HG02870 (cell line): ENCODE results near the gene SLC4A11.
A peak's percentile ranks its signal among the peaks of the same experiment; 100 is the strongest.
"Not testable (repeated sequence)": the region's sequence is repeated elsewhere in the genome, so short reads cannot be mapped to it uniquely, and the experiment has no call there.

Experiments
- ATAC-seq: cut with Tn5 transposase; IDR thresholded peaks from one replicate; pipeline ENCODE4 v1.9.1; 2021; ENCODE audit warnings: mild to moderate bottlenecking, moderate library complexity; ENCODE audit not compliant: unreplicated experiment

Gene SLC4A11

GRCh38 chr20:3204124-3204794 is 34.7 kb downstream of the SLC4A11 start, which contains the start of gene DDRGK1:
TSS of gene DDRGK1 (minus strand) at chr20:3204682. CDS start at chr20:3204627, 55 bp downstream.
- peak; percentile 74 for ATAC-seq

GRCh38 chr20:3203315-3204123 is 35.5 kb downstream of the SLC4A11 start:
- ATAC-seq: peak; percentile 15

DNA sequence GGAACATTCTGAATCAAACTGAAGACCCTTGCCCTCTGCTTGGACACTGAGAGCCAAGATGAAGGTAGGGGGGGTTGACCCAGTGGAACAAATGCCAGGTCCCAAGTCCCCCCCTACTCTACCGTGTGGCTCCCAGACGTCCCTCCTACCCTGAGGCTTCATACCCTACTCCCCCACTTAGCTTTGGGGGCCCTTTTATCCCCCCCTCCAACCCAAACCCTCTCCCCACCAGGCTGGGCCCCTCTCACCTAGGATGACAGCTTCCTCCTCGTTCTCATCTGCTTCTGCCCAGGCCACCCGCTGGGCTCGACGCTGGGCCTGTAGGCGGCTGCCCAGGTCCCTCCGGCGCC is 36.0 kb downstream of the SLC4A11 start:
- no peak for ATAC-seq

- ATAC-seq: no peak
Observed at GRCh38 chr20:3199976-3200755, 38.8 kb downstream of the SLC4A11 start.

DNA sequence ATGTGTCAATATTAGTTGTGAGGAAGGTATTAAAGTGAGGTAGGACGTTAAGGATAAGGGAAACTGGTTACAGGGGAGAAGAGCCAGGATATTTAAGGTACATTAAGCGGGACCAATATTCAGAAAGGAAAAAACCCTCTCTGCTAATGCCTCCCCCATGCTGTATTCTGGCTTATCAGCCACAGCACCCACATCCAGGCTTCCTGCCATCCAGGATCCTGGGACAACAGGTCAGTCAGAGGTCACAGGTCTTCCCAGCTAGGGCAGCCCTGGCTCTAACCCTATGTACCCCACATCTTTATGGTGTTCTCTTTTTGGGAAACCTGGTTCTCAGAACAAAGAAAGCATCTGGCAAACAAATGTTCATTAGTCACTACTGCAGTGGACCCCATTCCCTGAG is 39.8 kb downstream of the SLC4A11 start:
- ATAC-seq: no peak

DNA sequence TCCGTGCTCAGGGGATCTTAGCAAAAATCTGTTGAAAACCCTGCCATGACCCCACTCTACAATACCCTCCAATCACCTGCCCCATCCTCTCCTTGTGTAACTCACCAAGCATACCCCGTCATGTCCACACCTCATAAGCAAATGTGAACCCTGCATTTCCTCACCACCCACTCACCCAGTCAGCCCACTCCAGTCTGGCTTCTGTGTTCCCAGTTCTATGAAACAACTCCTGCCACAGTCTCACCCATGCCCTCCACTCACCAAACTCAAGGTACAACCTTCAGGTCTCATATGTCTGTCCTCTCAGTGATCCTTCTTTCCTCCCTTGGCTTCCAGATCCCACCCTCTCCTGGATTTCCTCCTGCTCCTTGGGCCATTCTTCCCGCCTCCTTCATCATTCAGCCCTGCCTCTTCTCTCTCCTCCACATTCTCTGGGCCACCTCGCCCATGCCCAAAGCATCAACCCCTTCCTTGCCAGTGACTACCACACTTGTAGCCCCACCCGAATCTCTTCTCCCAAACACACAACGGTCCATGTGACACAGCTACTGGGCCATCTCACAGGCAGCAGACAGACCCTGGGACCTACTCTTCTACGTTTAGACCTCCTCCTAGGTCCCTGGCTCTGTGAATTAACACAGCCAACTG is 43.3 kb downstream of the SLC4A11 start:
- no peak for ATAC-seq

GRCh38 chr20:3194617-3195280 is 44.2 kb downstream of the SLC4A11 start:
- no peak for ATAC-seq

GRCh38 chr20:3193806-3194616 is 45.0 kb downstream of the SLC4A11 start:
- no peak for ATAC-seq

- no peak for ATAC-seq
Observed at GRCh38 chr20:3192226-3193015, 46.6 kb downstream of the SLC4A11 start.

DNA sequence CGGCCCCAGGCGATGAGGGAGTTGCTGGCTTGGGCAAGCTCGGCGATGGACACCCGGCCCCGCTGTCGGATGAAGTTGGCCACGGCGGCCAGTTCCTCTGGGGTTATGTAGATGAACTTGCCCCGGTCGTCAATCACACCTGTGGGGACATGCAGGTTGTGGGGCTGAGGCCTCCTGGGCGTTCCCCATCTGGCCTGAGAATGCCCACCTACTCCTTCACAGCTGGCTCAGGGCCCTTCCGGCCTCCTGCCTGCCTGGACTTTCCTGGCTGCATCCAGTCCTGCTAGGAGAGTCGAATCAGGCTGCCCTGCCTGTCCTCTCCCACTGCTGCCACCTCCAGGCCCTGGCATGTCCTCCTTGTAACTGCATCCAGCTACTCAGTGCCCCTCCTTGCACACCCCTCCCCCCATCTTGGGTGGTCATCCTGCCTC is 48.3 kb downstream of the SLC4A11 start:
- ATAC-seq: no peak

DNA sequence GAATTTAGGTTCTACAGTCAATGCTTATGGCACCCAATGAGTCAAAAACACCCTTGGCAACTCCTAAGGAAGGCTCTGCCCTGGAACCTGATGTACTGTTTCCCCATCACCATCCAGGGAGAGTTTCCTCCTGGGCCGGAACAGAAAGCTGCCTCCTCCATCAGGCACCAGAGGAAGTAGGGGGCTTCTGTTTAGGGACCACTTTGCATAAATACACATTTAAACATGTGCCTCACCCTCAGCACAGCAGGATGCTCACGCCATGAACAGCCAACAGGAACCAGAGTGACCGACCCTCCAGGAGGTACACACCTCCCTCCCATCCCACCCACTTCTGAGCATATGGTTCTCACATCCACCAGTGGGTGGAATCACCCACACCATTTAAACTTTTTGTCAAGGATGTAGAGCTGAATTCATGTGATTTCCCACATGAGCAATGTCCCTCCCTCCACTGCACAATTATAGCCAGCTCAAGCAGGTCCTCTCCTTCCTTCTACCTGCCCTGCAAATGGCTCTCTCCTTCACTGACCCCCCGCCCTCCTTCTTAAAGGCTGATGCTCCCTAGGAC is 49.3 kb downstream of the SLC4A11 start:
- ATAC-seq: no peak

- ATAC-seq: no peak
Observed at GRCh38 chr20:3188823-3189413, 50.1 kb downstream of the SLC4A11 start.

GRCh38 chr20:3187861-3188260 is 51.1 kb downstream of the SLC4A11 start:
- ATAC-seq: not testable (repeated sequence)

GRCh38 chr20:3183896-3184612 is 54.9 kb downstream of the SLC4A11 start:
- ATAC-seq: no peak

DNA sequence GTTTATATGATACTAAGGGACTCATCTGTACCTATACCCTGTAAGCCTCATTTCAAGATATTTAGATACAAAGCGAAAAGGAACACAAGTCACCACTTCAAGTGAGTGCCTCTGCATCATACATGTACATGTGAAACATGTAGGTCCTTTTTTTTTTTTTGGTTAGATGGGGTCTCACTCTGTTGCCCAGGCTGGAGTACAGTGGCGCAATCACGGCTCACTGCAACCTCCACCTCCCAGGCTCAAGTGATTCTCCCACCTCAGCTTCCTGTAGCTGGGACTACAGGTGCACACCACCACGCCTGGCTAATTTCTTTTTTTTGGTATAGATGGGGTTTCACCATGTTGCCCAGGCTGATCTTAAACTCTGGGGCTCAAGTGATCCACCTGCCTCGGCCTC is 56.6 kb downstream of the SLC4A11 start:
- not testable (repeated sequence) for ATAC-seq

GRCh38 chr20:3181270-3181669 is 57.7 kb downstream of the SLC4A11 start:
- ATAC-seq: no peak

DNA sequence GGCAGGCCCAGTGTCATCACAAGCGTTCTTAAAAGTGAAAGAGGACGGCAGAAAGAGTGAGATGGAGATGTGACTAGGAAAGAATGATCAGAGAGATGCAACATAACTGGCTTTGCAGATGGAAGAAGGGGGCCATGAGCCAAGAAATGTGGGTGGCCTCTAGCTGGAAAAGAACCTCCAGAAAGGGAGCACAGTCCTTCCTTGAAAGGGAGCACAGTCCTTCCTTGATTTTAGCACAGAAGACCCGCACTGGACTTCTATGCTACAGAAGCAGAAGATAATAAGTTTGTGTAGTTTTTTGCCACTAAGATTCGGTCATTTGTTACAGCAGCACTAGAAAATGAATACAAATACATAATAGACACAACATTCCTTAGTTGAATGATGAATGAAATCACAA is 58.7 kb downstream of the SLC4A11 start:
- ATAC-seq: no peak
